Fibroblast of skin of back (primary cell): ENCODE data around the gene FBXO31.
"Not testable (repeated sequence)": the region's sequence is repeated elsewhere in the genome, so short reads cannot be mapped to it uniquely, and the experiment has no call there.

Experiments used
- DNase-seq: peaks from one replicate; pipeline ENCODE4 v3.0.0-alpha.2; 2013

Gene FBXO31

GRCh38 chr16:87342978-87343752 lies 40.4 kb downstream of the FBXO31 start:
- no peak for DNase-seq

GRCh38 chr16:87342504-87342903 lies 41.1 kb downstream of the FBXO31 start:
- no peak for DNase-seq

- DNase-seq, result no peak
Observed at GRCh38 chr16:87340198-87340597, 43.4 kb downstream of the FBXO31 start.

GRCh38 chr16:87339724-87340105 lies 43.9 kb downstream of the FBXO31 start:
- not testable (repeated sequence) for DNase-seq

GRCh38 chr16:87339086-87339723 lies 44.4 kb downstream of the FBXO31 start:
- DNase-seq, result no peak

- no peak for DNase-seq
Observed at GRCh38 chr16:87338155-87338765, 45.3 kb downstream of the FBXO31 start.

- DNase-seq, result no peak
Observed at GRCh38 chr16:87337262-87337771, 46.3 kb downstream of the FBXO31 start.

- DNase-seq, result no peak
Observed at GRCh38 chr16:87336434-87337240, 46.9 kb downstream of the FBXO31 start.

- no peak for DNase-seq
Observed at GRCh38 chr16:87335625-87336433, 47.7 kb downstream of the FBXO31 start.

- no peak for DNase-seq
Observed at GRCh38 chr16:87334651-87335624, 48.6 kb downstream of the FBXO31 start.

- DNase-seq, result no peak
Observed at GRCh38 chr16:87333581-87334331, 49.8 kb downstream of the FBXO31 start.

GRCh38 chr16:87333101-87333500 lies 50.5 kb downstream of the FBXO31 start:
- DNase-seq, result no peak

- no peak for DNase-seq
Observed at GRCh38 chr16:87332150-87332549, 51.4 kb downstream of the FBXO31 start.

GRCh38 chr16:87331241-87331801 lies 52.3 kb downstream of the FBXO31 start:
- no peak for DNase-seq

GRCh38 chr16:87330646-87331045 lies 52.9 kb downstream of the FBXO31 start:
- DNase-seq, result no peak

GRCh38 chr16:87330257-87330624 lies 53.3 kb downstream of the FBXO31 start:
- no peak for DNase-seq

GRCh38 chr16:87329436-87330256 lies 53.9 kb downstream of the FBXO31 start:
- no peak for DNase-seq

GRCh38 chr16:87328846-87329245 lies 54.7 kb downstream of the FBXO31 start:
- no peak for DNase-seq
